ENCODE data around the gene MDGA2. TPM values are rescaled to one million over a fixed set of nuclear protein-coding genes. Genes with fewer than 3 reads are reported as not detected.

Gene MDGA2
- total RNA-seq, 2 donors from 2014 or later: not detected

GRCh38 chr14:47328376-47328775 is 347.0 kb downstream of the MDGA2 start:
- no peak for DNase-seq (ENCODE audit: low spot score)
- H3K36me3 ChIP-seq: no peaks in the 10 kb centered on the region
- TF ChIP-seq CTCF (IDR thresholded peaks at IDR 0.05): no peak

GRCh38 chr14:47327336-47327735 is 348.1 kb downstream of the MDGA2 start:
- no peak for DNase-seq (ENCODE audit: low spot score)
- Histone ChIP-seq H3K9me3 (no peaks in the 10 kb centered on the region), H3K4me3 (no peak overlapping the region), H3K27ac (no peak overlapping the region), H3K4me1 (no peaks in the 10 kb centered on the region), H3K36me3 (no peaks in the 10 kb centered on the region), H3K27me3 (no peaks in the 10 kb centered on the region)
- TF ChIP-seq CTCF (IDR thresholded peaks at IDR 0.05): no peak

More at GRCh38 chr14:47328376-47328775, 347.0 kb downstream of the MDGA2 start:
- no peak overlapping the region for H3K27ac ChIP-seq
- no peaks in the 10 kb centered on the region for H3K27me3 ChIP-seq
- no peaks in the 10 kb centered on the region for H3K4me1 ChIP-seq
- H3K9me3 ChIP-seq: no peaks in the 10 kb centered on the region
- no peak overlapping the region for H3K4me3 ChIP-seq

GRCh38 chr14:47322751-47323150 is 352.7 kb downstream of the MDGA2 start:
- no peaks in the 10 kb centered on the region for H3K4me1 ChIP-seq
- H3K9me3 ChIP-seq: no peaks in the 10 kb centered on the region
- H3K27ac ChIP-seq: no peak overlapping the region
- no peak overlapping the region for H3K4me3 ChIP-seq
- H3K27me3 ChIP-seq: no peaks in the 10 kb centered on the region
- TF ChIP-seq CTCF (IDR thresholded peaks at IDR 0.05): no peak
- H3K36me3 ChIP-seq: no peaks in the 10 kb centered on the region
- no peak for DNase-seq (ENCODE audit: low spot score)

- H3K27me3 ChIP-seq: no peaks in the 10 kb centered on the region
- H3K4me1 ChIP-seq: no peaks in the 10 kb centered on the region
- no peak for DNase-seq (ENCODE audit: low spot score)
- TF ChIP-seq CTCF (IDR thresholded peaks at IDR 0.05): no peak
- no peak overlapping the region for H3K4me3 ChIP-seq
- no peak overlapping the region for H3K27ac ChIP-seq
- H3K9me3 ChIP-seq: no peaks in the 10 kb centered on the region
- H3K36me3 ChIP-seq: no peaks in the 10 kb centered on the region
Observed at GRCh38 chr14:47302121-47302520, 373.3 kb downstream of the MDGA2 start.

- no peaks in the 10 kb centered on the region for H3K27me3 ChIP-seq
- DNase-seq (ENCODE audit: low spot score): no peak
- TF ChIP-seq CTCF (IDR thresholded peaks at IDR 0.05): no peak
- no peaks in the 10 kb centered on the region for H3K4me1 ChIP-seq
- H3K36me3 ChIP-seq: no peaks in the 10 kb centered on the region
- H3K9me3 ChIP-seq: no peaks in the 10 kb centered on the region
- no peak overlapping the region for H3K4me3 ChIP-seq
- H3K27ac ChIP-seq: no peak overlapping the region
Observed at GRCh38 chr14:47300796-47301195, 374.6 kb downstream of the MDGA2 start.

GRCh38 chr14:47297374-47297773 is 378.0 kb downstream of the MDGA2 start:
- H3K9me3 ChIP-seq: no peaks in the 10 kb centered on the region
- H3K36me3 ChIP-seq: no peaks in the 10 kb centered on the region
- no peaks in the 10 kb centered on the region for H3K27me3 ChIP-seq
- TF ChIP-seq CTCF (IDR thresholded peaks at IDR 0.05): no peak
- H3K27ac ChIP-seq: no peak overlapping the region
- no peak for DNase-seq (ENCODE audit: low spot score)
- H3K4me1 ChIP-seq: no peaks in the 10 kb centered on the region
- H3K4me3 ChIP-seq: no peak overlapping the region
